ENCODE results near the gene LRFN3.

DNA sequence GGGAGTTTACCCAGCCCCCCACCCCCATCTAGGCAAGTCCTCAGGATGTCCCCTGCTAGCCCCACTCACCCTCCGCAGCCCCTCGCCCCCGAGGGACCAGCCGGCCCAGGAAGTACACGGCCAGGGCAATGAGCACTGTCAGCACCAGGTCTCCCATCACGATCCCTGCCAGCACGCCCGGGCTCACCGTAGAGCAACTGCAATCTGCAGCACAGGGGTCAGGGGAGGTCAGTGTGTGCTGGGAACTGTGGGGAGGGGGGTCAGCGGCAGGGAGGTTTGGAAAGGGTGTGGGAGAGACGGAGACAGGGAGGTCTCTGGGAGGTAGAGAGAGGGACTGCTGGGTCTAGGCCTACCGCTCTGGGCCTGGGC, 28.8 kb upstream of the LRFN3 start:
- TF ChIP-seq POLR2A (IDR thresholded peaks at IDR 0.05; ENCODE audit: low read length) (no peak), GATA1 (IDR thresholded peaks at IDR 0.05; ENCODE audit: low read depth, low read length) (no peak)
